Measurements from ENCODE around the gene GNAZ.

Gene GNAZ

DNA sequence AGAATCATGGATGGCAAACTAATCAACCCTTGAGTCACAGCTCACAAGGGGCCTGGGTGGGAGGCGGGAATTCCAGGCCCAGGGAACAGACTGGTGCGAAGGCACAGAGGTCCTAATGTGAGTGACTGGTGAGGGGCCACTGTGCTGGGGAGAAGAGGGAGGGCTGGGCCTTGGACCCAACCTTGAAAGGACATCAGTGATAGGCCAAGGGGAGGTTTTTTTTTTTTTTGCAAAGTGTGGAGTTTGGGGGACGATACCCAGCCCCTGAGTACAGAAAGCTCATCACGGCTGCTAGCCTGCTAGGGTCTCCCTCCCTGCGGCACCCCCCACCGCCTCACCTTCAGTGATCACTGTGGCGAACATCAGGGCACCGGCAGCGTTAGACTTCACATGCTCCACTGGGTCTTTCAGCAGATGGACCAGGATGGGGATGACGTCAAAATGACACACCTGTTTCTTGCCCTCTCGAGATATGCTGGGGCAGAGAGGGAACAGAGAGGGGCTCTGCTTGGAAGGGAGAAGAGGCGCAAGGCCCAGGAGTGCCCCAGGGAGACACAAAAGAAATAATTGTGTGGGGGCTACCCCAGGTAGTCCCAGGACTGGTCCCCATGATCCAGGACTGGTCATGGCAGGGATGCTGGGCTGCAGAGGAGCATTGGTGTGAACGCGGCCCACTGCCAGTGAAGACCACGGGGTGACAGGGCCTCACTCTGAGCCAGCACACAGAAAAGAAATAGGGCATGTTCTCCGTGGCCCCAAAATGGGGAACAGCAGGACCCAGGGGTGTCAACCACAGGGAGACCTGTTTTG, 8.6 kb upstream of the GNAZ start:
- H3K4me3 ChIP-seq (ENCODE audit: low read depth, low read length), result no peak overlapping the region
- TF ChIP-seq CTCF (IDR thresholded peaks at IDR 0.05; ENCODE audit: low read depth, low read length), result no peak
- in situ Hi-C loops (cut with HindIII; ENCODE audit: low sequenced_read_pairs), result no loop called here
- no peak for DNase-seq (ENCODE audit: low read depth, low spot score)

DNA sequence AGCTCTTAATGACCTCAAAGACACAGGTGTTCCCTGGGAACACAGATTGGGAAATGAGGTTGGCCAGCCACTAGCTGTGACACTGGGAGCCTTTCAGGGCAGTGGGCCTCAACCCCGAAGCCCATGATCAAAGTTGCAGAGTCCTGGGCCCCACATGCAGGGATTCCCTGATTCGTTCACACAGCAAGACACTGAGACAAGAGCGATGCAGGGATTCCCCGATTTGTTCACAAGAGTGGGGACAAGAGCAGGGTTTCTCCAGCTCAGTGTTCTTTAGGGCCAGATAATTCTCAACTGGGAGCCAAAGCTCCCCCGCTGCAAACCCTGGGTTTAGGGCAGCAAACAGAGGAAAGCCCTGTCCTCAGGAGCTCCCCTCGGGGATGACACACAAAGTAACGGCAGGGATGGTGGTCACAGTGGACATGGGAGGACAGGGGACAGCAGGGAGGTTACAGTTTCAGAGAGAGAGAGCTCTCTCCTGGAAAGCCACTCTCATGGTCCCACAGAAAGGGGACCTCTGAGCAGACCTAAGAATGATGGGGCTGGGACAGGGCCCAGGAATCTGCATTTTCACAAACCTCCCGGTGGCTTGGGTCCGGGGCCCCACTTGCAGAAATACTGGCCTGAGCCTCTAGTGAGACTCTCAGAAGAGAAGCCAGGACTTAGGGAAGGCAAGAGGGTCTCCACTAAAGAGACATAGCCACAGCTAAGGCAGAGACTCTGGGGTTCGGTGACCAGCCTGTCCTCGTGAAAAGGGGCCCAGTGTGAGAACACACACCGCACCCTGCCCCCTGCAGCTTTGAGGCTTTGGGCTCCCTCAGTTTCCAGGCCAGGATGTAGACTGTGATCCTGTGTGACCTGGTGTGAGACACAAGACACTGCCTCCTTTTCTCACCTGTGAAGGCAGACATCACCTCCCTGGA, 7.4 kb upstream of the GNAZ start:
- H3K4me3 ChIP-seq (ENCODE audit: low read depth, low read length), result no peak overlapping the region
- DNase-seq (ENCODE audit: low read depth, low spot score), result no peak
- no peak for TF ChIP-seq CTCF (IDR thresholded peaks at IDR 0.05; ENCODE audit: low read depth, low read length)
- in situ Hi-C loops (cut with HindIII; ENCODE audit: low sequenced_read_pairs), result no loop called here

- no peak for DNase-seq (ENCODE audit: low read depth, low spot score)
- in situ Hi-C loops (cut with HindIII; ENCODE audit: low sequenced_read_pairs), result no loop called here
- H3K4me3 ChIP-seq (ENCODE audit: low read depth, low read length), result no peak overlapping the region
- no peak for TF ChIP-seq CTCF (IDR thresholded peaks at IDR 0.05; ENCODE audit: low read depth, low read length)
Observed at GRCh38 chr22:23063539-23064380, 6.6 kb upstream of the GNAZ start.

- in situ Hi-C loops (cut with HindIII; ENCODE audit: low sequenced_read_pairs), result no loop called here
- no peak for TF ChIP-seq CTCF (IDR thresholded peaks at IDR 0.05; ENCODE audit: low read depth, low read length)
- no peak overlapping the region for H3K4me3 ChIP-seq (ENCODE audit: low read depth, low read length)
- DNase-seq (ENCODE audit: low read depth, low spot score), result no peak
Observed at GRCh38 chr22:23064381-23065068, 5.8 kb upstream of the GNAZ start.

DNA sequence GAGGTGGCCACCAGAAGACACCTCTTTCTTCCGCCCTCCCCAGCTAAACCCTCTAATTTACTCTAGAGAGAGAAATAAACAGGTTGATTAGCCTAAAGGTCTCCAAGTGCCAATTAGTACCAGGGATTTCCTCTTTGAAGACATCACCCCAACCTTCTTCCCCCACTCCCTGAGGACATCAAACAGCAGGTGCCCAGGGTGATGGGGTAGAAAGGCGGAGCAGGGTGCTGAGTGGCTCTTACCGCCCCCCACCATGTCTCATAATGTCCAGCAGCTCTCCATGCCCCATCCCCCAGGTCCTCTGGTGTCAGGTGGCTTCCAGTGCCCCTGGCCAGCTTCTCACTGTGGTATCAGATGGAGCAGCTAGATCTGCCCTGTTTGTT, 5.3 kb upstream of the GNAZ start:
- DNase-seq (ENCODE audit: low read depth, low spot score), result no peak
- no peak for TF ChIP-seq CTCF (IDR thresholded peaks at IDR 0.05; ENCODE audit: low read depth, low read length)
- H3K4me3 ChIP-seq (ENCODE audit: low read depth, low read length), result no peak overlapping the region
- in situ Hi-C loops (cut with HindIII; ENCODE audit: low sequenced_read_pairs), result no loop called here
